GM12864 (cell line): ENCODE measurements around the gene ALKBH1.

Source experiments
- DNase-seq: peaks from one replicate; pipeline ENCODE4 v3.0.0-alpha.2; 2011; ENCODE audit warnings: low read depth
- H3K4me3 ChIP-seq: 2 replicates; pipeline ENCODE4 v1.5.1; 2011; ENCODE audit warnings: mild to moderate bottlenecking, low read depth, low read length, control low read depth
- TF ChIP-seq, protein P1 (sequence below): IDR thresholded peaks from 2 replicates; pipeline ENCODE4 v1.5.1; 2011; ENCODE audit warnings: low read depth, mild to moderate bottlenecking, moderate library complexity, low read length, control low read depth, inconsistent platforms; ENCODE audit errors: missing control alignments

The ALKBH1 gene

DNA sequence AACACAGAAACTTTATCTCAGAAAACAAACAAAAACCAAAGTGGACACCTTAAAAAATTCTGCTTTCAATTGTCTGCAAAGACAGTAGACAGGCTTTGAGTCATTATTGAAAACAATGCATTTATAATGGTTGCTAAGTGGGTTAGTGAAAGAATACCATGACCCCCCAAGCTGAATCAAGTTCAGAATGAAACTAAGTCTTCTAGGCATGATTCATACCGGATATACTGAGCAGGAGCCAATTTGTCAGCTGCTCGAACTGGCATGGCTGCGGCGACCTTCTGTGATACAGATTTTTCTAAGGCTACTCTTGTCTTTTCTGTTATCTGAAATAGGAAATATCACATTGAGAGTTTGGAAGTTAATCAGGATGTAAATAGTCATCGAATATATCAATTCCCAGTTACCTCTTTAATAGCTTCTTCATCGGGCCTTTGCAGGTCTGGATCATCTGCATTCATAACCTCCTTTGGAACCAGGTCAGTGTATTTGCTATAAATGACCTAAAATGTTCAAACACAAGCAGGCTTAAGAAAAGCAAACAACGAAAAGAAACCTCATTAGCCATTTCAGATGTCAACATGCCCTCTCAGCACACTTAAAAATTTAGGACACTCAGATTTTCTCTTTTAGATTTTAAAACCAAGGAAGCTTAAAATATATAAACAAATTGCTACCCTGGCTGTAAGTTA is 30.9 kb upstream of the ALKBH1 start:
- no peak for DNase-seq
- TF ChIP-seq, protein P1, sequence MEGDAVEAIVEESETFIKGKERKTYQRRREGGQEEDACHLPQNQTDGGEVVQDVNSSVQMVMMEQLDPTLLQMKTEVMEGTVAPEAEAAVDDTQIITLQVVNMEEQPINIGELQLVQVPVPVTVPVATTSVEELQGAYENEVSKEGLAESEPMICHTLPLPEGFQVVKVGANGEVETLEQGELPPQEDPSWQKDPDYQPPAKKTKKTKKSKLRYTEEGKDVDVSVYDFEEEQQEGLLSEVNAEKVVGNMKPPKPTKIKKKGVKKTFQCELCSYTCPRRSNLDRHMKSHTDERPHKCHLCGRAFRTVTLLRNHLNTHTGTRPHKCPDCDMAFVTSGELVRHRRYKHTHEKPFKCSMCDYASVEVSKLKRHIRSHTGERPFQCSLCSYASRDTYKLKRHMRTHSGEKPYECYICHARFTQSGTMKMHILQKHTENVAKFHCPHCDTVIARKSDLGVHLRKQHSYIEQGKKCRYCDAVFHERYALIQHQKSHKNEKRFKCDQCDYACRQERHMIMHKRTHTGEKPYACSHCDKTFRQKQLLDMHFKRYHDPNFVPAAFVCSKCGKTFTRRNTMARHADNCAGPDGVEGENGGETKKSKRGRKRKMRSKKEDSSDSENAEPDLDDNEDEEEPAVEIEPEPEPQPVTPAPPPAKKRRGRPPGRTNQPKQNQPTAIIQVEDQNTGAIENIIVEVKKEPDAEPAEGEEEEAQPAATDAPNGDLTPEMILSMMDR: no peak
- H3K4me3 ChIP-seq: no peak overlapping the region

DNA sequence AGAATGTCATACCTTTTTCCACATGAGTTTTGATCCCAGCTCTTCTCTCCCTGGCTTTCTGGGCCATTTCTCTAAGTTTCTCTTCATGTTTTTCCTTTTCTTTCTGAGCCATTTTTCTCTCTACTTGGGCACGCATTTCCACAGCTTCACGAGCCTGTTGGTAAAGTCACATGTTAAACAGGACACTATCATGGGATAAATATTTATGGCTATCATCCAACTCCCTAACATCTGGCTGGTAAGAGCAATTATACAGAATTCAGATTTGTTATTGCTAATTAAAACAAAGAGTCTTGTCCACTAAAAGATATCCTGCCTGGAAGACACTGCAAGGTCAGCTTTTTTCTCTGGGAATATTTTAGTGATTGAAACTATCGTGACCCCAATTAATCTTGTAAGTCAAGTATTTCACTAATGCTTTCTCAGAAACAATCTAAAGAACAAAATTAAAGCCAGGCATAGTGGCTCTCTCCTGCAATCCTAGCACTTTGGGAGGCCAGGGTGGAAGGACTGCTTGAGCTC is 23.2 kb upstream of the ALKBH1 start:
- TF ChIP-seq, protein P1: no peak
- no peak for DNase-seq
- H3K4me3 ChIP-seq: no peak overlapping the region

DNA sequence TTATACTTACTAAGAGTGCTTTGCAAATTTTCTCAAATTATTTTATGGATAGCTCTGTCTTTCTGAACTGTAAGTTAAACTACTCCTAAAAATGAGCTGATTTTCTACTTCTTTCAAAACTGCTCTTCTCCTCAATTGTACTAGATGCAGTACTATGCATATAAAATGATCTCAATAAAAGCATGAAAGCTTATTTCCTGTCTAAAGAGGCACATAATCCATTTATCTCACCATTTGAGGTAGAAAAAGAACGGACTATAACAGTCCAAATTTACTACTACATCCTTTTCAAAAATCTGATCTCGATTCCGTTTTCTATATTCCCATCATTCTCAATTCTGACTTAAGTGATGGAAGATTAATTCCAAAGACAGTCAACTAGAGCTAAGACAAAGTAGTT is 14.5 kb upstream of the ALKBH1 start:
- TF ChIP-seq, protein P1: no peak
- DNase-seq: no peak
- H3K4me3 ChIP-seq: no peak overlapping the region

DNA sequence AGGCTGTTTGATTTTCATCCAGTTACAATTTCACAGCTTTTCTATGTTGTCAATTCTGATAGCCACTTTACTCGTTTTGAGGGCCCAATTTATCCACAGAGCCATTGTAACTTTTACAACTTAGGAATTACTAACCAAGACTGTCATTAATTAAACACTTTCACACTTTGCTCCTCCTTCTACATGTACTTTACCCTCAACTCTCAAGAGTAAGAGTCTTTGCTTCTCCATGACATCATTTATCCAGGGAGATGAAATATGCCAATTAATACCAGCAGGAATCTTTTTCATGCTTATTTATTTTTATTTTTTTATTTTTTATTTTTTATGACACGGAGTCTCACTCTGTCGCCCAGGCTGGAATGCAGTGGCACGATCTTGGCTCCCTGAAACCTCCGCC is 13.6 kb upstream of the ALKBH1 start:
- TF ChIP-seq, protein P1: no peak
- no peak overlapping the region for H3K4me3 ChIP-seq
- no peak for DNase-seq

DNA sequence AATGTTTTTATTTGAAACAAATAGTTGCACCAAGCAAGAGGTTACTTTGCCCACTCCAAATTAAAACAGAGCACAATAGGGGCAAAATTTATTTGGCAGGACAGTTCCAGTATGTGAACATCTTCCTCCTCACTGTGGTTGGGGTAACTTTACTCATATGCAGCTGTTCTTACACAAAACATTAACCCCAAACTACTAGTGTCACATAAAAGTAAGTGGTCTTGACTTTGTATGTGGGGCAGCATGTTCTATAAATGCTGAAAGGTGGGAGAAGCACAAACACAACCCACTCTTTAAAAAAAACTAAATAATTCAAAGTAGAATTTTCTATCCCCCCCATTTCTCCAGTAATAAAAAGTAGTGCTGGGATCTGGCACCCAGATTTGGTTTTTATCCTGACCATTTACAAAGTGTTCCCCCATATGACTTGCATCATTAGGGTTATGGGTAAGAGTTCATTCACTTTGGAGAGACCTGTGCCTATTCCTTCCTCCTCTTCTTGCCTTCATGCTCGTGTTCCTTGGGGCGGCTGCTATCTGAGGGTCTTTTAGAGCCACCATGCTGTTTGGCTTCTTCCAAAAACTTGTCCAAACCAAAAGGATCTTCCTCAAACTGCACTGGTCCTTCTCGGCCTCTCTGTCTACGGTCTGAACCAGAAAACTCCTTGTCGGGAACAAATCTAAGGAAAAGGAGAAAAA is 9.9 kb upstream of the ALKBH1 start:
- no peak for DNase-seq
- TF ChIP-seq, protein P1: no peak
- H3K4me3 ChIP-seq: no peak overlapping the region

DNA sequence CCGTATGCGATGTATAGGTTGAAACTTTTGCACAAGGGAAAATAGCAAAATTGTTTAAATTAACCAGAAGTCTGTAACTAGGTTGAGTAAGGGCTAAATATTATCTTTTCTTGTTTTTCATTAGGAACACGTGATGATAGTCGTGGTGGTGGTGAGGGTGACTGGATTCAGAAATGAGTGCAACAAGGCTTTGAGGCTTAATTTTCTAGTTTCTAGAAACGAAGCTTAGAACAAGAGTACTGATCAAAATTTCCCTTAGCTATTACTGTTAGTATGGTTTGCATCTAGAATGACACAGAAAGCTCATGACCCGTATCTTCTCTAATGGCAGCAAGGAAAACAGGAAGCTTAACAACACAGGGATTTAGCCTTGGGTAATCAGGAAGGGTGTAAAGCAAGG is 7.1 kb upstream of the ALKBH1 start:
- DNase-seq: no peak

More for the DNA sequence above, 7.1 kb upstream of the ALKBH1 start:
- H3K4me3 ChIP-seq: no peak overlapping the region
- TF ChIP-seq, protein P1: no peak
